ENCODE results near the gene LCORL. TPM values are rescaled to one million over a fixed set of nuclear protein-coding genes. Genes with fewer than 3 reads are reported as not detected.

LCORL gene
- total RNA-seq, 1 experiment from 2014 or later, result 18.0 TPM

DNA sequence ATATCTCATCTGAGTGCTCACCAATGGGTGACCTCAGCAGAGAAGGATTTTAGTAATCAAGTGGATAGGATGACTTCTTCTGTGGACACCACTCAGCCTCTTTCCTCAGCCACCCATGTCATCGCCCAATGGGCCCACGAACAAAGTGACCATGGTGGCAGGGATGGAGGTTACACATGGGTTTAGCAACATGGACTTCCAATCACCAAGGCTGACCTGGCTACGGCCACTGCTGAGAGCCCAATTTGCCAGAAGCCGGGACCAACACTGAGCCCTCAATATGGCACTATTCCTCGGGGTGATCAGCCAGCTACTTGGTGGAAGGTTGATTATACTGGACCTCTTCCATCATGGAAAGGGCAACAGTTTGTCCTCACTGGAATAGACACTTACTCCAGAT is 97.4 kb downstream of the LCORL start:
- Histone ChIP-seq H3K79me2 (ENCODE audit: insufficient read depth, low read length) (peaks cover 2% of the 10 kb centered on the region; the same call in 1 of the 2 replicates), H3K27ac (ENCODE audit: low read depth, low read length) (no peak overlapping the region), H3K9ac (ENCODE audit: low read length) (no peak overlapping the region), H3K4me2 (ENCODE audit: low read length) (no peak overlapping the region), H4K20me1 (ENCODE audit: insufficient read depth) (no peaks in the 10 kb centered on the region), H3K4me1 (ENCODE audit: control insufficient read depth in 1 of 2, insufficient read depth in 2 of 2, low read length in 2 of 2) (no peaks in the 10 kb centered on the region), H3K9me3 (ENCODE audit: control insufficient read depth in 1 of 2, insufficient read depth in 1 of 2, low read depth in 1 of 2, low read length in 2 of 2) (no peaks in the 10 kb centered on the region), H3K36me3 (ENCODE audit: control insufficient read depth in 1 of 2, insufficient read depth in 2 of 2, low read length in 2 of 2) (no peaks in the 10 kb centered on the region), H3K27me3 (ENCODE audit: insufficient read depth, low read length) (no peaks in the 10 kb centered on the region), H3K4me3 (replicated peaks in 1 of 2; ENCODE audit: low read depth in 1 of 2, low read length in 2 of 2) (no peak overlapping the region), H3K9me2 (ENCODE audit: insufficient read depth) (no peaks in the 10 kb centered on the region), H2AFZ (ENCODE audit: low read depth, low read length, poor library complexity, severe bottlenecking) (no peak overlapping the region)
- no peak for ATAC-seq
- ChIA-PET CTCF (no interaction called here), POLR2A (no interaction called here), RAD21 (ENCODE audit: low non-redundant PET in 1 of 2, low total read pairs in 2 of 2, uncharacterized antibody in 2 of 2, unreplicated experiment in 2 of 2) (no interaction called here)
- no TSS peak for BruUV-seq (replicated peaks)
- no peak for DNase-seq (ENCODE audit: low read depth, low spot score)
- intact Hi-C loops (cut with micrococcal nuclease), result no loop called here
- TF ChIP-seq ZNF274 (IDR thresholded peaks at IDR 0.05; ENCODE audit: low read depth, low read length) (no peak), ELF1 (IDR thresholded peaks at IDR 0.05; ENCODE audit: borderline replicate concordance, low read depth) (no peak), ZFX (IDR thresholded peaks at IDR 0.05) (no peak), SIN3A (IDR thresholded peaks at IDR 0.05; ENCODE audit: low read depth) (no peak), CBX3 (IDR thresholded peaks at IDR 0.05; ENCODE audit: low read depth) (no peak), SRF (IDR thresholded peaks at IDR 0.05; ENCODE audit: low read depth) (no peak), YY1 (IDR thresholded peaks at IDR 0.05; ENCODE audit: extremely low read depth, insufficient replicate concordance, low read depth, low read length) (no peak), TCF7L2 (IDR thresholded peaks at IDR 0.05; ENCODE audit: borderline replicate concordance, extremely low read depth, insufficient read depth, insufficient read length) (no peak), FOSL1 (IDR thresholded peaks at IDR 0.05; ENCODE audit: low read depth) (no peak)
- TF ChIP-seq, protein P1, sequence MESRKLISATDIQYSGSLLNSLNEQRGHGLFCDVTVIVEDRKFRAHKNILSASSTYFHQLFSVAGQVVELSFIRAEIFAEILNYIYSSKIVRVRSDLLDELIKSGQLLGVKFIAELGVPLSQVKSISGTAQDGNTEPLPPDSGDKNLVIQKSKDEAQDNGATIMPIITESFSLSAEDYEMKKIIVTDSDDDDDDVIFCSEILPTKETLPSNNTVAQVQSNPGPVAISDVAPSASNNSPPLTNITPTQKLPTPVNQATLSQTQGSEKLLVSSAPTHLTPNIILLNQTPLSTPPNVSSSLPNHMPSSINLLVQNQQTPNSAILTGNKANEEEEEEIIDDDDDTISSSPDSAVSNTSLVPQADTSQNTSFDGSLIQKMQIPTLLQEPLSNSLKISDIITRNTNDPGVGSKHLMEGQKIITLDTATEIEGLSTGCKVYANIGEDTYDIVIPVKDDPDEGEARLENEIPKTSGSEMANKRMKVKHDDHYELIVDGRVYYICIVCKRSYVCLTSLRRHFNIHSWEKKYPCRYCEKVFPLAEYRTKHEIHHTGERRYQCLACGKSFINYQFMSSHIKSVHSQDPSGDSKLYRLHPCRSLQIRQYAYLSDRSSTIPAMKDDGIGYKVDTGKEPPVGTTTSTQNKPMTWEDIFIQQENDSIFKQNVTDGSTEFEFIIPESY (IDR thresholded peaks at IDR 0.05; ENCODE audit: extremely low read depth, insufficient replicate concordance, low read length), result no peak
- TF ChIP-seq, protein P2, sequence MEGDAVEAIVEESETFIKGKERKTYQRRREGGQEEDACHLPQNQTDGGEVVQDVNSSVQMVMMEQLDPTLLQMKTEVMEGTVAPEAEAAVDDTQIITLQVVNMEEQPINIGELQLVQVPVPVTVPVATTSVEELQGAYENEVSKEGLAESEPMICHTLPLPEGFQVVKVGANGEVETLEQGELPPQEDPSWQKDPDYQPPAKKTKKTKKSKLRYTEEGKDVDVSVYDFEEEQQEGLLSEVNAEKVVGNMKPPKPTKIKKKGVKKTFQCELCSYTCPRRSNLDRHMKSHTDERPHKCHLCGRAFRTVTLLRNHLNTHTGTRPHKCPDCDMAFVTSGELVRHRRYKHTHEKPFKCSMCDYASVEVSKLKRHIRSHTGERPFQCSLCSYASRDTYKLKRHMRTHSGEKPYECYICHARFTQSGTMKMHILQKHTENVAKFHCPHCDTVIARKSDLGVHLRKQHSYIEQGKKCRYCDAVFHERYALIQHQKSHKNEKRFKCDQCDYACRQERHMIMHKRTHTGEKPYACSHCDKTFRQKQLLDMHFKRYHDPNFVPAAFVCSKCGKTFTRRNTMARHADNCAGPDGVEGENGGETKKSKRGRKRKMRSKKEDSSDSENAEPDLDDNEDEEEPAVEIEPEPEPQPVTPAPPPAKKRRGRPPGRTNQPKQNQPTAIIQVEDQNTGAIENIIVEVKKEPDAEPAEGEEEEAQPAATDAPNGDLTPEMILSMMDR (IDR thresholded peaks at IDR 0.05 in 2 of 3, conservative IDR thresholded peaks at IDR 0.05 in 1 of 3; ENCODE audit: borderline replicate concordance in 1 of 3, insufficient read depth in 1 of 3, low read depth in 2 of 3, low read length in 2 of 3), result no peak
- TF ChIP-seq, protein P3, sequence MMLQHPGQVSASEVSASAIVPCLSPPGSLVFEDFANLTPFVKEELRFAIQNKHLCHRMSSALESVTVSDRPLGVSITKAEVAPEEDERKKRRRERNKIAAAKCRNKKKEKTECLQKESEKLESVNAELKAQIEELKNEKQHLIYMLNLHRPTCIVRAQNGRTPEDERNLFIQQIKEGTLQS (IDR thresholded peaks at IDR 0.05), result no peak

All from HCT116 (cell line).